MM.1S (cell line): ENCODE results near the gene ZBTB45.

ENCODE experiments used
- CTCF ChIP-seq: fragments of 300-600 bp; sonication (generic); IDR thresholded peaks from 2 replicates; pipeline ENCODE4 v1.5.1; 2016; ENCODE audit warnings: antibody characterized with exemption, low read length, mixed read lengths
- EZH2 ChIP-seq: fragments of 300-600 bp; sonication (generic); optimal IDR thresholded peaks from 2 replicates; pipeline ENCODE3; 2017; ENCODE audit warnings: low read depth, mild to moderate bottlenecking, antibody characterized with exemption, low read length, mixed read lengths

- TF ChIP-seq CTCF (no peak), EZH2 (no peak)
These were observed 5.7 kb downstream of the ZBTB45 start for GRCh38 chr19:58513694-58514563.
